ENCODE results near the gene CYP4F2. TPM values are rescaled to one million over a fixed set of nuclear protein-coding genes. Genes with fewer than 3 reads are reported as not detected.
"Not testable (repeated sequence)": the region's sequence is repeated elsewhere in the genome, so short reads cannot be mapped to it uniquely, and the experiment has no call there.

CYP4F2 gene
- total and polyA plus RNA-seq, 12 donors, result not detected

DNA sequence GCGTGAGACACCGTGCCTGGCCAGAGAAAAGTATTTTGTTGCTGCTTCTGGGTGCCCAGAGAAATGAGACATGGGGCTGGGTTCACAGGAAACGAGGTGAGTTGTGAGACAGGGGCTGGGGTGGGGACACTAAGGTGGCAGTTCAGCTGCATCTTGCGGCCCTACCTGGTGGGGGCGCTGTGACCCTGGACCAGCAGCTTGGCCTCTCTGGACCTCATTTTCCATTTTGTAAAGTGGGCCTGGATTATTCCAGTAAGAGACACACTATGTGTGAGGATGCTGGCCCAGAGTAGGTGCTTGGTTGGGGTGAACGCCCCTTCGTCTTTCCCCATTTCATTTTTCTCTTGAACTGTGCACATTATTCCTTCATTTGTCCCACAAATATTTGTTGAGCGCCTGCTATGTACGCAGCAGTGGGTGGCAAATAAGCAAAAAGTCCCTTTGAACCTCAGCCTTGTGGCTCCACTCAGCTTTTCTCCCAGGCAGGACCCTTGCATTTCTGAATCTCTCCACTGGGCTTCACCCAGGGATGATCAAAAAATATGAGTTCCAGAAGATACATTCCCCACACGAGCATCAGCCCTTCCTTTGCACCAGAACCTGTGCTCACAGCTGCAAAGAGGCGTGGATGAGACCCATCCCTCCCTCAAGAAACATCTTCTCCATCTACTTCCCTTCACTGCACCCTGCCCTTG is 55.9 kb downstream of the CYP4F2 start:
- intact Hi-C loops (cut with DNase I), result no loop called here
- no peaks in the 10 kb centered on the region for H3K36me3 ChIP-seq (replicated peaks in 1 of 2)
- no peaks in the 10 kb centered on the region for H3K4me1 ChIP-seq (replicated peaks in 1 of 2)
- no peaks in the 10 kb centered on the region for H3K9me3 ChIP-seq (replicated peaks in 1 of 3)
- no peak overlapping the region for H3K4me3 ChIP-seq
- TF ChIP-seq, protein P1, sequence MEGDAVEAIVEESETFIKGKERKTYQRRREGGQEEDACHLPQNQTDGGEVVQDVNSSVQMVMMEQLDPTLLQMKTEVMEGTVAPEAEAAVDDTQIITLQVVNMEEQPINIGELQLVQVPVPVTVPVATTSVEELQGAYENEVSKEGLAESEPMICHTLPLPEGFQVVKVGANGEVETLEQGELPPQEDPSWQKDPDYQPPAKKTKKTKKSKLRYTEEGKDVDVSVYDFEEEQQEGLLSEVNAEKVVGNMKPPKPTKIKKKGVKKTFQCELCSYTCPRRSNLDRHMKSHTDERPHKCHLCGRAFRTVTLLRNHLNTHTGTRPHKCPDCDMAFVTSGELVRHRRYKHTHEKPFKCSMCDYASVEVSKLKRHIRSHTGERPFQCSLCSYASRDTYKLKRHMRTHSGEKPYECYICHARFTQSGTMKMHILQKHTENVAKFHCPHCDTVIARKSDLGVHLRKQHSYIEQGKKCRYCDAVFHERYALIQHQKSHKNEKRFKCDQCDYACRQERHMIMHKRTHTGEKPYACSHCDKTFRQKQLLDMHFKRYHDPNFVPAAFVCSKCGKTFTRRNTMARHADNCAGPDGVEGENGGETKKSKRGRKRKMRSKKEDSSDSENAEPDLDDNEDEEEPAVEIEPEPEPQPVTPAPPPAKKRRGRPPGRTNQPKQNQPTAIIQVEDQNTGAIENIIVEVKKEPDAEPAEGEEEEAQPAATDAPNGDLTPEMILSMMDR (IDR thresholded peaks at IDR 0.05), result no peak
- TF ChIP-seq POLR2A (IDR thresholded peaks at IDR 0.05), result no peak
- WGBS, 4 donors, result 53 to 65% (median 58%) methylated on average over 11 of the region's 11 CpGs
- no peaks in the 10 kb centered on the region for H3K27me3 ChIP-seq
- H3K27ac ChIP-seq, result no peak overlapping the region
- DNase-seq, result no peak

DNA sequence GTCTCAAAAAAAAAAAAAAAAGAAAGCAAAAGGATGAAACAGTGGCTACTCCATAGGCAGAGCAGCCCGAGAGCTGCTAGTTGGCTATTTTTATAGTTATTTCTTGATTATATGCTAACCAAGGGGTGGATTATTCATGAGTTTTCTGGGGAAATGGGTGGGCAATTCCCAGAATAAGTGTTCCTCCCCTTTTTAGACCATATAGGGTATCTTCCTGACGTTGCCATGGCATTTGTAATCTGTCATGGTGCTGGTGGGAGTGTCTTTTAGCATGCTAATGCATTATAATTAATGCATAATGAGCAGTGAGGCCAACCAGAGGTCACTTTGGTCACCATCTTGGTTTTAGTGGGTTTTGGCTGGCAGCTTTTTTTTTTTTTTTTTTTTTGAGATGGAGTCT is 57.0 kb downstream of the CYP4F2 start:
- H3K36me3 ChIP-seq (replicated peaks in 1 of 2), result no peaks in the 10 kb centered on the region
- H3K4me3 ChIP-seq, result no peak overlapping the region
- H3K9me3 ChIP-seq (replicated peaks in 1 of 3), result no peaks in the 10 kb centered on the region
- DNase-seq, result no peak
- H3K27me3 ChIP-seq, result no peaks in the 10 kb centered on the region
- no peak for TF ChIP-seq POLR2A (IDR thresholded peaks at IDR 0.05)
- TF ChIP-seq, protein P1 (IDR thresholded peaks at IDR 0.05), result no peak
- WGBS, 4 donors, result 30 to 65% (median 44%) methylated on average over 2 of the region's 2 CpGs
- intact Hi-C loops (cut with DNase I), result no loop called here
- no peaks in the 10 kb centered on the region for H3K4me1 ChIP-seq (replicated peaks in 1 of 2)
- H3K27ac ChIP-seq, result no peak overlapping the region

DNA sequence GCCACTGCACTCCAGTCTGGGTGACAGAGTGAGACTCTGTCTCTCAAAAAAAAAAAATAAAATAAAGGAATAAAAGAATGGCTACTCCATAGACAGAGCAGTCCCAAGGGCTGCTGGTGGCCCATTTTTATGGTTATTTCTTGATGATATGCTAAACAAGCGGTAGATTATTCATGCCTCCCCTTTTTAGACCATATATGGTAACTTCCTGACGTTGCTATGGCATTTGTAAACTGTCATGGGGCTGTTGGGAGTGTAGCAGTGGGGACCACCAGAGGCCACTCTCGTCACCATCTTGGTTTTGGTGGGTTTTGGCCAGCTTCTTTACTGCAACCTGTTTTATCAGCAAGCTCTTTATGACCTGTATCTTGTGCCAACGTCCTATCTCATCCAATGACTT is 58.0 kb downstream of the CYP4F2 start:
- WGBS, 4 donors, result 66 to 75% (median 69%) methylated on average over 4 of the region's 4 CpGs
- intact Hi-C loops (cut with DNase I); H3K4me1 ChIP-seq (replicated peaks in 1 of 2): not testable (repeated sequence)

DNA sequence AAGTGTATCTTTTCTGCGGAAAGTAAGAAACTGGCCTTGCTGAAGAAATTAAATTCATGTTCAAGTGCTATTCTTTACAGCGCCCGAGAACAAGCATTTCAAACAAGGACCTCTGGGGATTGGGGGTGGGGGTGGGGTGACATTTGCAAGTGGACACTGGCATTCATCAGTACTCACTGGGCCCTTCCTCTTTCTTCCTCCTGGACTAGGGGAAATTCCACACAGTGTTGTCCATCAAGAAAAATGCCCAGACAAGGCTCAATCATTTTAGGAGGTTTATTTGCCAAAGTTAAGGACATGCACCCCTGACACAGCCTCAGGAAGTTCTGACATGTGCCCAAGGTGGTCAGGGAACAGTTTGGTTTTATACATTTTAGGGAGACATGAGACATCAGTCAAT is 59.5 kb downstream of the CYP4F2 start:
- Histone ChIP-seq H3K36me3 (replicated peaks in 1 of 2) (no peaks in the 10 kb centered on the region), H3K4me3 (no peak overlapping the region), H3K4me1 (replicated peaks in 1 of 2) (no peaks in the 10 kb centered on the region), H3K27me3 (no peaks in the 10 kb centered on the region), H3K9me3 (replicated peaks in 1 of 3) (no peaks in the 10 kb centered on the region), H3K27ac (no peak overlapping the region)
- 91 to 96% (median 92%) methylated on average over 3 of the region's 3 CpGs for WGBS, 4 donors
- TF ChIP-seq POLR2A (IDR thresholded peaks at IDR 0.05), result no peak
- TF ChIP-seq, protein P1 (IDR thresholded peaks at IDR 0.05), result no peak
- intact Hi-C loops (cut with DNase I), result no loop called here
- DNase-seq, result no peak

More for the DNA sequence above, 58.0 kb downstream of the CYP4F2 start:
- not testable (repeated sequence) for H3K36me3 ChIP-seq (replicated peaks in 1 of 2); H3K4me3 ChIP-seq; DNase-seq; H3K27ac ChIP-seq; H3K27me3 ChIP-seq; H3K9me3 ChIP-seq (replicated peaks in 1 of 3)

DNA sequence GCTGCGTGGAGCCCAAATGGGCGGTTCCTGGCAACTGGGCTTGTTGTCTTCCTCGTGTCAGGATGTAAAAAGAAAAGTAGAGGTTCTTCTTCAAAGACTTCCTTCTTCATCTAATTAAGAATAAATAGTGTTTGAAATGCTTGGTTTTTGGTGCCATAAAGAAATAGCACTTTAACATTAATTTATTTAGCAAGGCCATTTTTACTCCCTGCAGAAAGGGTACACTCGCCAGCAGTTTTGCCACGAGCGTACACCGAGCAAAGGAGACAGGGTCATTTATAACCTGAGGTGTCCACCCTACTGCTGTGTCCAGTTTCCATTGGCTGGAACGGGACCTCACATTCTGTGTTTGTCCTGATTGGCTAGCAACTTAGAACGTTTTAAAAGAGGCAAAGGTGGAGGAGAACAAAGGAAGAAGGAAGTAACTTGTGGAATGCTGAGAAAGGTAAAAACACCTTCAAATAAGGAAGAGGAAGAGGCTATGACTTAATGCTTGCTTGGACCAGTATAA is 60.6 kb downstream of the CYP4F2 start:
- 1% methylated on average over 9 of the region's 9 CpGs for WGBS, 4 donors
- intact Hi-C loops (cut with DNase I), result no loop called here
- H3K9me3 ChIP-seq (replicated peaks in 1 of 3), result no peaks in the 10 kb centered on the region

More for the DNA sequence above, 60.6 kb downstream of the CYP4F2 start:
- Histone ChIP-seq H3K4me1 (replicated peaks in 1 of 2) (no peaks in the 10 kb centered on the region), H3K27ac (peak overlapping the region; percentile 90 to 98 (median 95)), H3K27me3 (no peaks in the 10 kb centered on the region), H3K36me3 (replicated peaks in 1 of 2) (no peaks in the 10 kb centered on the region), H3K4me3 (peak overlapping the region in 3 of 4 donors; percentile 13 to 74 (median 34))
- no peak for DNase-seq
- TF ChIP-seq, protein P1 (IDR thresholded peaks at IDR 0.05), result no peak
- TF ChIP-seq POLR2A (IDR thresholded peaks at IDR 0.05), result no peak
